ENCODE results near the gene SPRR5.

DNA sequence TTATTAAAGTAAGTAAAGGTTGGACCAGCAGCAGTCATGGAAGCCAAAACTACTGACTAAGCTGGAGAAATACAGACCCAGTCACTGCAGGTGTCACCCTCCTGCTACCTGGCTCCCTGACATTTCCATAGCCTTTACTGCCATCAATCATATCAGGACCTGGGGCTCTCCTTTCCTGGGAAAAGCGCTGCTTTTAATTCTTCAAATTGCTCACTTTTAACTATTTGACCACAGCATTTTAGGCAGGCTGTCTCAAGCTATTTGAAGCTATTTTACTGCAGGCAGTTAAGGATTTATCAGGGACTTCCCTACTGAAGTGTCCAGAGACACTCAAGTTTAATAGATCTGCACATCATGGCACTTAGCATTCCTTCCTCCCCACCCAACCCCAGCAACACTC, 34.5 kb upstream of the SPRR5 start:
- TF ChIP-seq, protein P1, sequence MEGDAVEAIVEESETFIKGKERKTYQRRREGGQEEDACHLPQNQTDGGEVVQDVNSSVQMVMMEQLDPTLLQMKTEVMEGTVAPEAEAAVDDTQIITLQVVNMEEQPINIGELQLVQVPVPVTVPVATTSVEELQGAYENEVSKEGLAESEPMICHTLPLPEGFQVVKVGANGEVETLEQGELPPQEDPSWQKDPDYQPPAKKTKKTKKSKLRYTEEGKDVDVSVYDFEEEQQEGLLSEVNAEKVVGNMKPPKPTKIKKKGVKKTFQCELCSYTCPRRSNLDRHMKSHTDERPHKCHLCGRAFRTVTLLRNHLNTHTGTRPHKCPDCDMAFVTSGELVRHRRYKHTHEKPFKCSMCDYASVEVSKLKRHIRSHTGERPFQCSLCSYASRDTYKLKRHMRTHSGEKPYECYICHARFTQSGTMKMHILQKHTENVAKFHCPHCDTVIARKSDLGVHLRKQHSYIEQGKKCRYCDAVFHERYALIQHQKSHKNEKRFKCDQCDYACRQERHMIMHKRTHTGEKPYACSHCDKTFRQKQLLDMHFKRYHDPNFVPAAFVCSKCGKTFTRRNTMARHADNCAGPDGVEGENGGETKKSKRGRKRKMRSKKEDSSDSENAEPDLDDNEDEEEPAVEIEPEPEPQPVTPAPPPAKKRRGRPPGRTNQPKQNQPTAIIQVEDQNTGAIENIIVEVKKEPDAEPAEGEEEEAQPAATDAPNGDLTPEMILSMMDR (IDR thresholded peaks at IDR 0.05) = no peak
- TF ChIP-seq POLR2A (IDR thresholded peaks at IDR 0.05) = no peak

Data from vagina (tissue), 2 donors.